SK-N-SH (cell line): ENCODE data around the gene ENO1. TPM values are rescaled to one million over a fixed set of nuclear protein-coding genes. Genes with fewer than 3 reads are reported as not detected.

Experiments
- CTCF ChIA-PET: fragments of 300-600, 350-600 bp; formaldehyde crosslinking; extraction: SDS; loops from one replicate; lab custom pipeline; 2021; lab: Yijun Ruan, JAX
- POLR2A ChIA-PET: fragments of 350-600 bp; sonication (Branson Sonifier 250); formaldehyde crosslinking; extraction: SDS; loops from one replicate; lab custom pipeline; 2020; ENCODE audit warnings: antibody characterized with exemption, inconsistent platforms; lab: Yijun Ruan, JAX
- DNase-seq: peaks from one replicate; pipeline ENCODE4 v3.0.0; 2012
- H2AFZ ChIP-seq: fragments of 200-600 bp; sonication (generic); 2 replicates; pipeline ENCODE4 v1.8.1; 2016; ENCODE audit warnings: antibody characterized with exemption, mild to moderate bottlenecking, low read depth
- H3F3A ChIP-seq: fragments of 200-600 bp; sonication (generic); replicated peaks from 2 replicates; pipeline ENCODE3; 2016; ENCODE audit warnings: antibody characterized with exemption, mild to moderate bottlenecking; ENCODE audit not compliant: insufficient read depth
- H3K27ac ChIP-seq, 2 experiments: fragments of 200-500 bp in 1 of 2; fragments of 200-600 bp in 1 of 2; sonication (Bioruptor generic) in 1 of 2; sonication (generic), shearing (Covaris generic) in 1 of 2; 2 replicates each; pipeline versions ENCODE4 v1.5.1 to v1.6.1; 2014 to 2016; ENCODE audit warnings: low read depth in 2 of 2, inconsistent platforms in 1 of 2, low read length in 1 of 2, mild to moderate bottlenecking in 1 of 2, mixed read lengths in 1 of 2
- H3K27me3 ChIP-seq: fragments of 200-600 bp; sonication (generic), shearing (Covaris generic); 2 replicates; pipeline ENCODE4 v1.6.1; 2016; ENCODE audit warnings: mixed run types; ENCODE audit not compliant: insufficient read depth
- H3K36me3 ChIP-seq, 2 experiments: fragments of 200-500 bp in 1 of 2; fragments of 200-600 bp in 1 of 2; sonication (Bioruptor generic) in 1 of 2; sonication (generic) in 1 of 2; replicated peaks in 1 of 2; 2 replicates each; pipeline versions ENCODE3 to v1.5.1; 2014 to 2016; ENCODE audit warnings: low read length in 1 of 2, mild to moderate bottlenecking in 1 of 2; ENCODE audit not compliant: insufficient read depth in 2 of 2, control insufficient read depth in 1 of 2
- H3K4me1 ChIP-seq, 2 experiments: fragments of 200-500 bp in 1 of 2; fragments of 200-600 bp in 1 of 2; sonication (Bioruptor generic) in 1 of 2; sonication (generic), shearing (Covaris generic) in 1 of 2; 2 replicates each; pipeline versions ENCODE4 v1.5.1 to v1.6.1; 2014 to 2016; ENCODE audit warnings: low read depth in 1 of 2, low read length in 1 of 2, mixed run types in 1 of 2; ENCODE audit not compliant: insufficient read depth in 2 of 2, control insufficient read depth in 1 of 2
- H3K4me2 ChIP-seq: fragments of 200-600 bp; sonication (generic), shearing (Covaris generic); 2 replicates; pipeline ENCODE4 v1.6.1; 2017; ENCODE audit warnings: mixed run types
- H3K4me3 ChIP-seq, 2 experiments: fragments of 200-500 bp in 1 of 2; fragments of 200-600 bp in 1 of 2; sonication (Bioruptor generic) in 1 of 2; sonication (generic), shearing (Covaris generic) in 1 of 2; 2 replicates each; pipeline versions ENCODE4 v1.5.1 to v1.8.1; 2014 to 2016; ENCODE audit warnings: low read depth in 2 of 2, inconsistent platforms in 1 of 2, low read length in 1 of 2, mild to moderate bottlenecking in 1 of 2, mixed read lengths in 1 of 2, moderate library complexity in 1 of 2
- H3K79me2 ChIP-seq: fragments of 200-600 bp; sonication (generic); 2 replicates; pipeline ENCODE4 v1.8.1; 2017; ENCODE audit warnings: mild to moderate bottlenecking; ENCODE audit not compliant: insufficient read depth
- H3K9ac ChIP-seq: fragments of 200-600 bp; sonication (generic); 2 replicates; pipeline ENCODE4 v1.6.1; 2017; ENCODE audit warnings: mixed run types
- H3K9me2 ChIP-seq: fragments of 200-600 bp; sonication (generic); 2 replicates; pipeline ENCODE4 v1.6.1; 2017; ENCODE audit warnings: mixed run types
- H3K9me3 ChIP-seq: fragments of 200-600 bp; sonication (generic); 2 replicates; pipeline ENCODE4 v1.6.1; 2017; ENCODE audit warnings: mixed run types, mild to moderate bottlenecking, moderate library complexity
- H4K20me1 ChIP-seq: fragments of 200-600 bp; sonication (generic); 2 replicates; pipeline ENCODE4 v1.6.1; 2017; ENCODE audit warnings: mild to moderate bottlenecking, mixed run types; ENCODE audit not compliant: insufficient read depth
- CHD2 ChIP-seq: fragments of 150-350 bp; IDR thresholded peaks from 2 replicates; pipeline ENCODE4 v1.6.1; 2018; ENCODE audit warnings: low read length; ENCODE audit not compliant: partially characterized antibody
- ELF1 ChIP-seq: IDR thresholded peaks from 2 replicates; pipeline ENCODE4 v1.4.0; 2012
- EZH2phosphoT487 ChIP-seq: fragments of 200-600 bp; sonication (generic); IDR thresholded peaks from 2 replicates; pipeline ENCODE4 v1.6.1; 2017; ENCODE audit warnings: low read depth, mixed run types, mild to moderate bottlenecking, antibody characterized with exemption, moderate library complexity, borderline replicate concordance
- FOSL2 ChIP-seq: IDR thresholded peaks from 2 replicates; pipeline ENCODE4 v1.4.0; 2012; ENCODE audit warnings: low read depth, mild to moderate bottlenecking, moderate library complexity, borderline replicate concordance
- FOXJ3 ChIP-seq: sonication (generic); formaldehyde crosslinking; IDR thresholded peaks from 2 replicates; pipeline ENCODE4 v1.5.1; 2020; ENCODE audit warnings: mild to moderate bottlenecking, missing genetic modification reagents
- FOXM1 ChIP-seq: IDR thresholded peaks from 2 replicates; pipeline ENCODE4 v1.4.0; 2012; ENCODE audit warnings: low read depth, mild to moderate bottlenecking
- GABPA ChIP-seq: IDR thresholded peaks from 2 replicates; pipeline ENCODE4 v1.4.0; 2012; ENCODE audit warnings: low read depth, mild to moderate bottlenecking
- GATA2 ChIP-seq: sonication (generic); formaldehyde crosslinking; IDR thresholded peaks from 2 replicates; pipeline ENCODE4 v1.5.0; 2020; ENCODE audit warnings: mild to moderate bottlenecking, missing genetic modification reagents
- MXI1 ChIP-seq: IDR thresholded peaks from 2 replicates; pipeline ENCODE4 v1.6.1; 2012; ENCODE audit warnings: mild to moderate bottlenecking, low read depth, low read length, improper control_type of control experiment
- NFIC ChIP-seq: IDR thresholded peaks from 2 replicates; pipeline ENCODE4 v1.4.0; 2012; ENCODE audit warnings: borderline replicate concordance
- NRF1 ChIP-seq: IDR thresholded peaks from 2 replicates; pipeline ENCODE4 v1.6.1; 2012; ENCODE audit warnings: low read depth, mild to moderate bottlenecking, low read length
- POLR2AphosphoS5 ChIP-seq: IDR thresholded peaks from 2 replicates; pipeline ENCODE4 v1.6.1; 2012; ENCODE audit warnings: low read depth, low read length
- RAD21 ChIP-seq: IDR thresholded peaks from 2 replicates; pipeline ENCODE4 v1.6.1; 2012; ENCODE audit warnings: mild to moderate bottlenecking, low read length
- RFX5 ChIP-seq: IDR thresholded peaks from 2 replicates; pipeline ENCODE4 v1.6.1; 2012; ENCODE audit warnings: mild to moderate bottlenecking, improper control_type of control experiment, low read length
- RXRA ChIP-seq: IDR thresholded peaks from 2 replicates; pipeline ENCODE4 v1.4.0; 2012; ENCODE audit warnings: low read depth, mild to moderate bottlenecking, borderline replicate concordance
- SIN3A ChIP-seq: IDR thresholded peaks from 2 replicates; pipeline ENCODE4 v1.6.1; 2012; ENCODE audit warnings: low read depth, mild to moderate bottlenecking, low read length, moderate library complexity, borderline replicate concordance
- TAF1 ChIP-seq: IDR thresholded peaks from 2 replicates; pipeline ENCODE4 v1.6.1; 2012; ENCODE audit warnings: low read depth, mild to moderate bottlenecking, low read length, moderate library complexity, borderline replicate concordance
- TCF12 ChIP-seq: IDR thresholded peaks from 2 replicates; pipeline ENCODE4 v1.4.0; 2012
- WGBS: methylation state at CpG from one replicate; pipeline ENCODE4 v1.1.6; 2017; ENCODE audit warnings: low lambda C conversion rate; 5-methylcytosine and 5-hydroxymethylcytosine counted together
- polyA plus RNA-seq, 3 experiments: library from polyadenylated mRNA; depleted of rRNA; stranded (reverse); fragments of >200 nt; gene quantifications; 2 replicates each; pipeline ENCODE4 v1.2.3, GENCODE V29; 2012
- TF ChIP-seq, protein P1 (sequence below): IDR thresholded peaks from 2 replicates; pipeline ENCODE4; 2012
- TF ChIP-seq, protein P2 (sequence below): fragments of 150-350 bp; IDR thresholded peaks from 2 replicates; pipeline ENCODE4 v1.6.1; 2016; ENCODE audit warnings: mild to moderate bottlenecking, low read depth, low read length
- TF ChIP-seq, protein P3 (sequence below): IDR thresholded peaks from 2 replicates; pipeline ENCODE4 v1.4.0; 2012; ENCODE audit warnings: low read depth

The ENO1 gene
- polyA plus RNA-seq, 1 of the 3 experiments (the other 2 are of a cell fraction) = 1,599 TPM

DNA sequence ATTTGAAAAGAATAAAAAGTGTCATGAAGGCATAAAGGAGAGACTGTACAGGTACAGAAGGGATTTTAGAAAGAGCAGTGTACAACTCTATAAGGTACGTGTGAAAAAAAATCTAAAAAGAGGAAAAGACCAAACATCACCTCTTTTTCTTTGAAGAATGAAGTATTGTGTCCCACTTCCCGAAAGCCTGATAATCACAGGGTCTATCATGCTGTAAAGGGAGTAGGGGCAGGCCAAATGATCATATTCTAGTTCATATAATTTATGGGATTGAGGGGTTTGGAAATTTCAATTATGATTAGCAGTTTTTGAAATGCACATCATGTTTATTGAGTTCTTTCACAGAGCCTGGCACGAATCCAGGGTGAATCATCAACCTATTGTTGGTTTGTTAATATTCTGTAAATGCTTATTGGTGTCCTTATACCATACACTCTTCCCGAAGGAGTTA lies 60.1 kb downstream of the ENO1 start:
- peaks cover 40% of the 10 kb centered on the region for H3K79me2 ChIP-seq
- WGBS = 22% methylated on average over 4 of the region's 4 CpGs
- no peaks in the 10 kb centered on the region for H3K27me3 ChIP-seq
- peaks cover 17 to 26% of the 10 kb centered on the region in 2 experiments; a peak in 3 of 4 replicates for H3K4me1 ChIP-seq
- POLR2A ChIA-PET = no interaction called here
- no peaks in the 10 kb centered on the region for H3K9me2 ChIP-seq
- H3K4me2 ChIP-seq = peak overlapping the region; percentile 66
- peaks cover 28% of the 10 kb centered on the region for H3F3A ChIP-seq
- DNase-seq = no peak
- peak overlapping the region; percentile 88 to 93 for H3K27ac ChIP-seq
- no peaks in the 10 kb centered on the region for H3K36me3 ChIP-seq
- CTCF ChIA-PET = no interaction called here
- TF ChIP-seq NRF1 = no peak
- no peak for TF ChIP-seq FOXM1
- TF ChIP-seq FOSL2 = peak; percentile 31; the same call in 1 of the 2 replicates
- no peak for TF ChIP-seq CHD2
- 0 out of 2 replicates have a peak, but pooled peaks have one; percentile 5 for TF ChIP-seq NFIC
- peak overlapping the region; percentile 75 for H3K9ac ChIP-seq
- peak overlapping the region; percentile 85 for H2AFZ ChIP-seq
- no peaks in the 10 kb centered on the region for H3K9me3 ChIP-seq
- peak overlapping the region; percentile 64 to 90 for H3K4me3 ChIP-seq
- H4K20me1 ChIP-seq = no peaks in the 10 kb centered on the region; the same call in 1 of the 2 replicates

DNA sequence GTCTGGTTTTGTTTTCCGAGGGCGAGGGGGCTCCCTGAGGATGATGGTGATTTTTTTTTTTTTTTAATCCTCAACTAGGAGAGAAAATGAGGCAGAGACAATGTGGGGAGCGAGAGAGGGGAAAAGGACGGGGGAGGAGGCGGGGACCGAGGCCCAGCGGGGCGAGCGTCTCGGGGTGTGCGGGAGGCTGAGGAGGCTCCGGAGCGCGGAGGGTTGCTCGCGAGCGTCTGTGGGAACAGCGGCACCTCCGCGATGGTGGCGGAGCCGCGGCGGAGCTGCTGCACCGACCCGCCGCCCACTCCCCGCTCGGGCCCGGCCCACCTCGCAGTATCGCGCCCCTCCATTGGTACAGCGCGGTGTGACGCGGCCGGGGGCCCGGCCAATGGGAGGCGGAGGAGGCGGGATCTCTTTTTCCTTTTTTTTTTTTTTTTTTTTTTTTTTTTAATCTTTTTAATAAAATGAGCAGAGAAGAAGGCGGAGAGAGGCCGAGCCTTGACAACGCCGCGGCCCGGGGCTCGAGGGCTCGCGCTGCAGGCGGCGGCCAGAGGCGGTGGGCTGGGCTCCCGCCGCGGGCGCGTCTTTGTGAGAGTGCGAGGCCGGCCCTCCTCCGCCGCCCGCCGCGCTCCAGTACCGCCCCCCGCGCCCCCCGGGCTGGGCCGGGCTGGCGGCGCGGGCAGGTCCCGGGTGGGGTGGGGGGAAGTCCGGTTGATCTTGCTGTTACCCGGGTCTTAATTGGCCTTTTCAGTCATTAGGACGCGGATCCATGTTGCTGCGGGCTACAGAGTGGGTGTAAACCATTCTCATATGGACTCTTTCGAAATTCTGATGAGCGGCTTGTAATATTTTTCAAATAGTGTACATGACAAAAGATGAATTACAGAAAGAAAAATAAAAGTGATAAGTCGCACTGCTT lies 60.8 kb downstream of the ENO1 start, which contains the start of gene RERE:
RERE (minus strand) TSS at position 229 of the 913 bp plus-strand sequence.
- Histone ChIP-seq H3F3A (peaks cover 26% of the 10 kb centered on the region), H3K4me3 (peak within 1 kb of the TSS; percentile 82 to 90), H3K9me3 (no peaks in the 10 kb centered on the region), H3K9me2 (no peaks in the 10 kb centered on the region), H2AFZ (peak within 1 kb of the TSS; percentile 86), H3K36me3 (no peaks in the 10 kb centered on the region), H3K4me1 (peaks cover 17 to 23% of the 10 kb centered on the region in 2 experiments; a peak in 3 of 4 replicates), H3K9ac (peak within 1 kb of the TSS; percentile 98), H3K27ac (peak within 1 kb of the TSS; percentile 88 to 95), H3K27me3 (no peaks in the 10 kb centered on the region), H3K79me2 (peaks cover 47% of the 10 kb centered on the region), H3K4me2 (peak within 1 kb of the TSS; percentile 95), H4K20me1 (no peaks in the 10 kb centered on the region; the same call in 1 of the 2 replicates)
- ChIA-PET CTCF (interaction anchor here (1.0 to 3.5 kb wide), 2 partner anchors 11 to 31 kb away, joined by 4 to 23 read pairs; no protein-coding TSS in a partner anchor), POLR2A (interaction anchor here (0.6 to 1.5 kb wide), 13 partner anchors 12 to 400 kb away, joined by 3 to 12 read pairs (median 4); partner anchors contain the start of gene ENO1)
- WGBS = under 1% methylated on average over 48 of the region's 82 CpGs
- peak; percentile 100 for DNase-seq
- TF ChIP-seq, protein P1, sequence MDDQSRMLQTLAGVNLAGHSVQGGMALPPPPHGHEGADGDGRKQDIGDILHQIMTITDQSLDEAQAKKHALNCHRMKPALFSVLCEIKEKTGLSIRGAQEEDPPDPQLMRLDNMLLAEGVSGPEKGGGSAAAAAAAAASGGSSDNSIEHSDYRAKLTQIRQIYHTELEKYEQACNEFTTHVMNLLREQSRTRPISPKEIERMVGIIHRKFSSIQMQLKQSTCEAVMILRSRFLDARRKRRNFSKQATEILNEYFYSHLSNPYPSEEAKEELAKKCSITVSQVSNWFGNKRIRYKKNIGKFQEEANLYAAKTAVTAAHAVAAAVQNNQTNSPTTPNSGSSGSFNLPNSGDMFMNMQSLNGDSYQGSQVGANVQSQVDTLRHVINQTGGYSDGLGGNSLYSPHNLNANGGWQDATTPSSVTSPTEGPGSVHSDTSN = no peak
- peak; percentile 89 for TF ChIP-seq TAF1
- no peak for TF ChIP-seq EZH2phosphoT487
- TF ChIP-seq MXI1 = peak; percentile 16
- TF ChIP-seq CHD2 = peak; percentile 83
- no peak for TF ChIP-seq RAD21
- no peak for TF ChIP-seq RXRA
- TF ChIP-seq, protein P2, sequence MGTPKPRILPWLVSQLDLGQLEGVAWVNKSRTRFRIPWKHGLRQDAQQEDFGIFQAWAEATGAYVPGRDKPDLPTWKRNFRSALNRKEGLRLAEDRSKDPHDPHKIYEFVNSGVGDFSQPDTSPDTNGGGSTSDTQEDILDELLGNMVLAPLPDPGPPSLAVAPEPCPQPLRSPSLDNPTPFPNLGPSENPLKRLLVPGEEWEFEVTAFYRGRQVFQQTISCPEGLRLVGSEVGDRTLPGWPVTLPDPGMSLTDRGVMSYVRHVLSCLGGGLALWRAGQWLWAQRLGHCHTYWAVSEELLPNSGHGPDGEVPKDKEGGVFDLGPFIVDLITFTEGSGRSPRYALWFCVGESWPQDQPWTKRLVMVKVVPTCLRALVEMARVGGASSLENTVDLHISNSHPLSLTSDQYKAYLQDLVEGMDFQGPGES = peak; percentile 76
- peak; percentile 67; the same call in 1 of the 2 replicates for TF ChIP-seq RFX5
- TF ChIP-seq, protein P3, sequence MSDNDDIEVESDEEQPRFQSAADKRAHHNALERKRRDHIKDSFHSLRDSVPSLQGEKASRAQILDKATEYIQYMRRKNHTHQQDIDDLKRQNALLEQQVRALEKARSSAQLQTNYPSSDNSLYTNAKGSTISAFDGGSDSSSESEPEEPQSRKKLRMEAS = 0 out of 2 replicates have a peak, but pooled peaks have one; percentile 9
- TF ChIP-seq ELF1 = no peak
- TF ChIP-seq FOXJ3 = no peak
- peak; percentile 62; the same call in 1 of the 2 replicates for TF ChIP-seq SIN3A
- TF ChIP-seq TCF12 = no peak
- TF ChIP-seq GABPA = no peak
- no peak for TF ChIP-seq GATA2 (CRISPR knock-in tag)
- TF ChIP-seq POLR2AphosphoS5 = peak; percentile 84
